Measurements from ENCODE around the gene MARCKS.

DNA sequence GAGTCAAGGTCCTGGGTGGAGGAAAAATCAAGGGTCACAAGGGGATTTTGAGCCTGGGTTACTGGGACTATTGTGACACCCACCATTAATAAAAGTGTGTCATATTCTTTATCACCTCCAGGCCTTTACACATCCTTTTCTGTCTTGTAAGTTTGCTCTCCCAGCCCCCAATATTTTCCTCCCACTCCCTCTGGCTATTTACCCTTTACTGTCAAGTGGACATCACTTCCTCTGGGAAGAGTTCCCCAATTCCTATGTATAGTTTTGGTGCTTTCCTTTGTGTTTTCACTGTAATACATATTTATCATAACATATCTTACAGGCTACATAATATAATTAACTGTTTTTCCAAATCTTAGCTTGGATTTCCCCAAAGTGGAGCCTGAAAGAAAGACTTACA lies 36.3 kb downstream of the MARCKS start:
- TF ChIP-seq, protein P1, sequence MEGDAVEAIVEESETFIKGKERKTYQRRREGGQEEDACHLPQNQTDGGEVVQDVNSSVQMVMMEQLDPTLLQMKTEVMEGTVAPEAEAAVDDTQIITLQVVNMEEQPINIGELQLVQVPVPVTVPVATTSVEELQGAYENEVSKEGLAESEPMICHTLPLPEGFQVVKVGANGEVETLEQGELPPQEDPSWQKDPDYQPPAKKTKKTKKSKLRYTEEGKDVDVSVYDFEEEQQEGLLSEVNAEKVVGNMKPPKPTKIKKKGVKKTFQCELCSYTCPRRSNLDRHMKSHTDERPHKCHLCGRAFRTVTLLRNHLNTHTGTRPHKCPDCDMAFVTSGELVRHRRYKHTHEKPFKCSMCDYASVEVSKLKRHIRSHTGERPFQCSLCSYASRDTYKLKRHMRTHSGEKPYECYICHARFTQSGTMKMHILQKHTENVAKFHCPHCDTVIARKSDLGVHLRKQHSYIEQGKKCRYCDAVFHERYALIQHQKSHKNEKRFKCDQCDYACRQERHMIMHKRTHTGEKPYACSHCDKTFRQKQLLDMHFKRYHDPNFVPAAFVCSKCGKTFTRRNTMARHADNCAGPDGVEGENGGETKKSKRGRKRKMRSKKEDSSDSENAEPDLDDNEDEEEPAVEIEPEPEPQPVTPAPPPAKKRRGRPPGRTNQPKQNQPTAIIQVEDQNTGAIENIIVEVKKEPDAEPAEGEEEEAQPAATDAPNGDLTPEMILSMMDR (IDR thresholded peaks at IDR 0.05), result no peak
- no peak for TF ChIP-seq EZH2 (IDR thresholded peaks at IDR 0.05)
